Suppressor macrophage treated with lipopolysaccharide for 1 hour (primary cell): ENCODE measurements around the gene LRFN4.

Experiments
- DNase-seq, 3 donors: peaks; one replicate each; pipeline ENCODE4 v3.0.0-alpha.2; 2020 to 2022

LRFN4 gene

GRCh38 chr11:66845876-66846212 lies 11.0 kb upstream of the LRFN4 start:
- DNase-seq, result no peak

GRCh38 chr11:66846671-66847091 lies 10.2 kb upstream of the LRFN4 start:
- DNase-seq, result peak; percentile 60 to 63 (median 61)

GRCh38 chr11:66847461-66848232 lies 9.2 kb upstream of the LRFN4 start:
- no peak for DNase-seq

GRCh38 chr11:66848671-66849500 lies 8.0 kb upstream of the LRFN4 start:
- no peak for DNase-seq

- DNase-seq, result no peak
Measured at GRCh38 chr11:66849501-66850234, 7.2 kb upstream of the LRFN4 start.

GRCh38 chr11:66850235-66850587 lies 6.7 kb upstream of the LRFN4 start:
- DNase-seq, result no peak

- DNase-seq, result no peak
Measured at GRCh38 chr11:66850588-66851238, 6.2 kb upstream of the LRFN4 start.

GRCh38 chr11:66851239-66851596 lies 5.6 kb upstream of the LRFN4 start:
- DNase-seq, result no peak

GRCh38 chr11:66851698-66852465 lies 5.0 kb upstream of the LRFN4 start:
- peak; percentile 37 to 62 (median 48) for DNase-seq

GRCh38 chr11:66852466-66853241 lies 4.2 kb upstream of the LRFN4 start:
- DNase-seq, result no peak

- DNase-seq, result no peak
Measured at GRCh38 chr11:66853242-66854229, 3.3 kb upstream of the LRFN4 start.

- DNase-seq, result no peak
Measured at GRCh38 chr11:66854231-66854661, 2.6 kb upstream of the LRFN4 start.

- no peak for DNase-seq
Measured at GRCh38 chr11:66854729-66855211, 2.1 kb upstream of the LRFN4 start.

- peak; percentile 92 to 98 (median 95) for DNase-seq
Measured at GRCh38 chr11:66855574-66856495, 1.0 kb upstream of the LRFN4 start.

GRCh38 chr11:66857234-66857926 lies 516 bp downstream of the LRFN4 start:
- peak in 1 of 3 donors; percentile 20 for DNase-seq

- DNase-seq, result no peak
Measured at GRCh38 chr11:66857927-66858185, 992 bp downstream of the LRFN4 start.

- no peak for DNase-seq
Measured at GRCh38 chr11:66858186-66858938, 1.5 kb downstream of the LRFN4 start.
